Breast epithelium (tissue), 3 donors: ENCODE data around the gene TNS3.

ENCODE experiments used
- CTCF ChIP-seq, 3 donors: fragments of 450-650 bp; IDR thresholded peaks; one replicate each; pipeline ENCODE4 v1.5.1; 2016 to 2017; ENCODE audit warnings: antibody characterized with exemption in 3 of 3, mild to moderate bottlenecking in 3 of 3, moderate library complexity in 3 of 3
- POLR2AphosphoS5 ChIP-seq, 3 donors: sonication (generic); formaldehyde crosslinking; IDR thresholded peaks; one replicate each; pipeline ENCODE4 v1.6.1; 2017; ENCODE audit warnings: antibody characterized with exemption in 3 of 3

- no peak for TF ChIP-seq POLR2AphosphoS5 (IDR thresholded peaks at IDR 0.05)
- TF ChIP-seq CTCF (IDR thresholded peaks at IDR 0.05): no peak
Measured at GRCh38 chr7:47332681-47333553, 249.0 kb downstream of the TNS3 start.
